Activated T-cell treated with anti-CD3 and anti-CD28 coated beads, Interleukin-2, amount 50 U/mL, for 4 hours (primary cell): ENCODE data around the gene PRDM16. TPM values are rescaled to one million over a fixed set of nuclear protein-coding genes. Genes with fewer than 3 reads are reported as not detected.

ENCODE experiments used
- ATAC-seq, 2 donors: fragments of 200-7000 bp; cut with Tn5 transposase; one replicate each; pipeline ENCODE4 v1.10.0; 2021
- DNase-seq: peaks from one replicate; pipeline ENCODE4 v3.0.0-alpha.2; 2020
- H3K27me3 Mint-ChIP-seq: one replicate; pipeline ENCODE4 v1.8.0; 2021; ENCODE audit warnings: low read depth, mixed read lengths
- H3K36me3 Mint-ChIP-seq: one replicate; pipeline ENCODE4 v1.8.0; 2022; ENCODE audit warnings: mixed read lengths; ENCODE audit not compliant: insufficient read depth
- H3K4me1 Mint-ChIP-seq: one replicate; pipeline ENCODE4 v1.8.0; 2021; ENCODE audit warnings: low read depth, mixed read lengths
- H3K4me3 Mint-ChIP-seq: one replicate; pipeline ENCODE4 v1.8.0; 2021; ENCODE audit warnings: mild to moderate bottlenecking, moderate library complexity, mixed read lengths
- H3K9me3 Mint-ChIP-seq: one replicate; pipeline ENCODE4 v1.8.0; 2021; ENCODE audit warnings: mixed read lengths
- total RNA-seq, 3 donors: library from RNA; stranded (reverse); gene quantifications; one replicate each; pipeline ENCODE4 v1.2.1, GENCODE V29; 2021

PRDM16 gene
- total RNA-seq, 3 donors from 2014 or later: 0.05 to 0.22 TPM; not detected in 1

DNA sequence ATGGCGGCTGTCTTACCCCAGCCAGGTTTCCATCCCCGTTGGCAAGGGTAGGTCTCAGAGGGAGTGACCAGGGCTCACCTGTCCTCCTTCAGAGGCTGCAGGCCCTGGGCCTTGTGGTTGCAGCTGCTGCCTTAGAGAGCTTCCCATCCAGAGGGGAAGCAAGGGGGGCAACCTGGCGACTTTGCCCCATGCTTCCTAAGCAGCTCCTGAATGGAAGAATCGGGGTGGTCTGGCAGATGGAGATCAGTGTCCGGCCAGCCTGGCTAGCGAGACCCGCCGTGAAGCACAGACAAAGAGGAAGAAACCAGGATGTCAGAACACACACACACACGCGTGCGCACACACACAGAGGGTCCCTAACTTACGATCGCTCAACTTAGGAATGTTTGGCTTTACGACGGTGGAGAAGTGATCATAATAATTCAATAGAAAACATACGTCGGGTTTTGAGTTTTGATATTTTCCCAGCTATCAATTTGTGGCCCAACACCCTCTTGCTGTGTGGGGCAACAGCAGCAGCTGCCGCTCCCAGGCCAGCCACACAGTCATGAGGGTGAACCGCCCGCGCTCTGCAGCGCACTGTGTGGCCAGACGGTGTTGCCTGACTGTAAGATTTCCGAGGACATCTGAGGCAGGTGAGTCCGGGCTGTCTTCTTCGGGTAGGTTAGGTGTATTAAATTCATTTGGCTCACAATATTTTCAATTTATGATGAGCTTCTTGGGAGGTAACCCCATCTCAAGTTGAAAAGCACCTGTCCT lies 272.4 kb downstream of the PRDM16 start:
- Mint-ChIP-seq H3K4me1 (no peaks in the 10 kb centered on the region), H3K9me3 (peaks cover 9% of the 10 kb centered on the region), H3K27me3 (peaks cover 9% of the 10 kb centered on the region), H3K36me3 (no peaks in the 10 kb centered on the region), H3K4me3 (no peak overlapping the region)
- DNase-seq (no peak), ATAC-seq (no peak)

DNA sequence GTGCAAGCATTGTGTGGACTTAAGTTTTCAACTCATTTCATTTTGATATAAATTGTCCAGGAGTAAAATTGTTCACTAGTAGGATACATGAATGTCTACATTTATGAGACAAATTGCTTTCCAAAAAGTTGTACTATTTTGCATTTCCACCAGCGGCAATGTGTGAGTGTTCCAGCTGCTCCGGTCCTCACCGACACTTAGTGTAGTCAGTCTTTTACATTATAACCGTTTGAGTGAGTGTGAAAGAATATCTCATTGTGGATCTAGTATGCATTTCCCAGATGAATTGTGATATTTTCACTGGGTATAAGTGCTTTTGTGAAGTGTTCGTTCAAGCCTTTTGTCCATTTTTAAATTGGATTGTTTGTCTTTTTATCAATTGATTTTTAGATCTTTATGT lies 274.0 kb downstream of the PRDM16 start:
- no peaks in the 10 kb centered on the region for H3K36me3 Mint-ChIP-seq
- H3K4me1 Mint-ChIP-seq: no peaks in the 10 kb centered on the region

DNA sequence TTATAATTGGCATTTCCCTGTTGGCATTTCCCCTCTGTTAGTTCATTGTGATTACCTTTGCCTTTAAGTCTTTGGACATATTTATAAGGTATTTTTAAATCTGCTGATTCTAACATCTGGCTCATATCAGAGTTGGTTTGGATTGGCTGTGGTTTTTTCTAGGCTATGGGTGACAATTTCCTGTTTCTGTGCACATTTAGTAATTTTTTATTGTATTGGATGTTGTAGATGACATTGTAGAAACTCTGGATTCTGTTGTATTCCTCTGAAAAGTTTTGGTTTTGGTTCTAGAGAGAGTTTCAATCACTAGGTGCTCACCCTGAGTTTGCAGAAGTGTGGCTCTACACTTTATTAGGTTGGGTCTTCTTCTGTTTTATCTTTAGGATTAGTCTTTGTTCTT lies 275.4 kb downstream of the PRDM16 start:
- Mint-ChIP-seq H3K9me3 (peaks cover 9% of the 10 kb centered on the region), H3K4me3 (no peak overlapping the region), H3K4me1 (no peaks in the 10 kb centered on the region), H3K27me3 (peaks cover 15% of the 10 kb centered on the region), H3K36me3 (no peaks in the 10 kb centered on the region)
- no peak for ATAC-seq
- DNase-seq: no peak

More for the DNA sequence above, 274.0 kb downstream of the PRDM16 start:
- DNase-seq (no peak), ATAC-seq (no peak)
- H3K27me3 Mint-ChIP-seq: peaks cover 15% of the 10 kb centered on the region
- H3K9me3 Mint-ChIP-seq: peaks cover 9% of the 10 kb centered on the region
- H3K4me3 Mint-ChIP-seq: no peak overlapping the region

DNA sequence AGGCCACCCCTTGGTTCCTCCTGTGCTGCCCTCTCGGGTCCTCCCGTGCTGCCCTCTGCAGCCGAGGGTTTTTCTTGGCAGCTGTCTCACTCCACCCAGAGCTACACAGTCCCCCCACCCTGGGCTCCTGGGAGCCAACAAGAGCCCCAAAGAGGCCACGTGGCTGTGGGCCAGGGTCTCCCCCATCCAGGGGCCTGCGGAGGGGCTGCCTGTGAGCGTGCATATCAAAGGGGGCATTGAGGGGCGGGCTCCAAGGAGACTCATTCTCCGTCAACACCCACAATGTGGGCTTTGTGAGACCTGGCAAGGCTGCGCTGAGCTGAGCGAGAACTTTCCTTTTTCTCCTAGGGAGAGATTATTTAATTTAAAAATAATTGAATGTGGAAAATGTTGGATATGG lies 276.8 kb downstream of the PRDM16 start:
- ATAC-seq (no peak), DNase-seq (no peak)
- Mint-ChIP-seq H3K4me1 (no peaks in the 10 kb centered on the region), H3K27me3 (peaks cover 15% of the 10 kb centered on the region), H3K36me3 (no peaks in the 10 kb centered on the region), H3K4me3 (no peak overlapping the region), H3K9me3 (peaks cover 9% of the 10 kb centered on the region)

DNA sequence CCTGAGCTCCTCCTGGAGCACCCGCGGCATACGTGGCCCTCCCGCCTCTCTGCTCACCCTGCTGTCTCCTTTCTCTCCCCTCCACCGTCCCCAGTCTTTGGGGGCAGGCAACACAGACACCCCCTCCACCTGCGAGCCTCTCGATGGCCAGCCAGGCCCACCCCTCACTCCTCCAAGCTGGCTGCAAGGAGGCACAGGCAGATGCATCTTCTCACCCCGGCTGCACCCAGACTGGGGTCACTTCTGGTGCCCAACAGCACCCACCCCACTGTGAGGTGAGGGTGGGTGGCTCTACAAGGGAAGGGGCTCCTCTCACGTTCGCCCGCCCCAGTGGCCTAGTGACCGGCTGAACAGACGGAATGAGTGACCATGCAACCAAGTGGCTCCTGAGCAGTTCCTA lies 277.5 kb downstream of the PRDM16 start:
- H3K4me3 Mint-ChIP-seq: no peak overlapping the region
- peaks cover 12% of the 10 kb centered on the region for H3K27me3 Mint-ChIP-seq
- DNase-seq (no peak), ATAC-seq (no peak)
- H3K4me1 Mint-ChIP-seq: no peaks in the 10 kb centered on the region
- no peaks in the 10 kb centered on the region for H3K36me3 Mint-ChIP-seq
- H3K9me3 Mint-ChIP-seq: peaks cover 9% of the 10 kb centered on the region

DNA sequence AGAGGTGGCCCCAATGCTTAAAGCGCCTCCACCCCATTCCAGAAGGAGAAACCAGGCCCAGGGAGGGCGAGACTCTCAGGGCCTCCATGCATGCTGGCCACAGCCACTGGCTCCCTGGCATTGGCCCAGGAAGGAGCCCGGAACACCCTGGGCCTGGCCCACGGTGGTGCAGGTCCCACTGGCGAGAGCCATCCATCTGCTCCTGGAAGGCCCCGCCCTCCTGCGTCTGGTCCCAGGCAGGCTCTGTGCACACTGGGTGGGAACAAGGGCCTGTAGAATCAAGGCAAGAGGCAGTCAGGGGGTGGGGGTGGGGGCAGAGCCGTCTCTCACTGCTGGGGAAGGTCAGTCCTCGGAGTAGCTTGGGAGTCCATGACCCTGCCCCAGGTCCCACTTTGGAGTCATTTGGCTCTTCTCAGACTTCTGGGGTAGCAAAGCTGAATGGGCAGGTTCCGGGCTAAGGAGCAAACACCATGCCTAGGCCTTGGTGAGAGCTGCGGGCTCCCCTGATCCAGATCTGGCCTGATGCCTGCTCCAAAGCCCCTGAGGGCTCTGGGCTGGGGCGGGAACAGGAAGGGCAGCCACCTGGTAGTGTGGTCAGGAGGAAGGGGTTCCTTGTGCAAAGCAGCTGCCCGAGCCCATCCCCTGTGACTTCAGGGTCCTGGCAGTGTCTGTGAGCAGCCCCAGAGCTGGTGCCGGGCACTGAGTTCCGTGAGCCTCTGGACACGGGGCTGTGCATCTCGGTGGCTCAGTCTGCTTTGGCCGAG lies 278.4 kb downstream of the PRDM16 start:
- DNase-seq (no peak), ATAC-seq (no peak)
- H3K4me3 Mint-ChIP-seq: no peak overlapping the region
- H3K36me3 Mint-ChIP-seq: no peaks in the 10 kb centered on the region
- H3K27me3 Mint-ChIP-seq: peaks cover 14% of the 10 kb centered on the region
- peaks cover 9% of the 10 kb centered on the region for H3K9me3 Mint-ChIP-seq
- no peaks in the 10 kb centered on the region for H3K4me1 Mint-ChIP-seq

DNA sequence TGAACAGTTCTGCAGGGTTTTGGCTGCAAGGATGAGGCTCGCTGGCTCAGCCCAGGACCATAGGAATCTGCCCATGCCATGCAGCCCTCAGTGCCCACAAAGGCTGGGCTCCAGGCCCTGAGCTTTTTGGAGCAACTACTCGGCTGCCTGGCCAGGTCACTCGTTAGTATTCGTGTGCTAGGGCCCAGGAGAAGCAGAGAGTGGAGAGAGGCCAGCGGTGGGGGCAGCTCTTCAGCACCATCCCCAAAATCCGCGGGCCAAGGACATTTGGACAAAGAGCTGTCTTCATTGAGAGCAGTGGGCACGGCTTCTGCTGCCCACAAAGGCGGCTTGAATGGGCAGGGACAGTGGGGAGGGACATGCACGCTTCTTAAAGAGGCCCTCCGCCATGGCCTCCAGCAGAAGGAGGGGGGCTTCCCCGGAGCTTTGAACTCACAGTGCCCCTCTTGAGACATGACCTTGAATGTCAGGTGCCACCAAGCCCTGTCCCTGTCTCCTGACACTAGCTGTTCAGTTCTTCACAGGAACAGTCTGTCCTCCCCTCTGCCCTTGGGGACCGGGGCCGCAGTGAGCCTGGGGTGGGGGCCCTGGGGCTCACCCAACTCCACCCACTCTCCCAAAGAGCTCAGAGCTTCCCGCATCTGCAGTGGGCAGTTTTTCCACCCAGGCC lies 279.3 kb downstream of the PRDM16 start:
- ATAC-seq (no peak), DNase-seq (no peak)
- H3K4me3 Mint-ChIP-seq: no peak overlapping the region
- peaks cover 9% of the 10 kb centered on the region for H3K9me3 Mint-ChIP-seq
- H3K36me3 Mint-ChIP-seq: no peaks in the 10 kb centered on the region
- H3K27me3 Mint-ChIP-seq: peaks cover 15% of the 10 kb centered on the region
- H3K4me1 Mint-ChIP-seq: no peaks in the 10 kb centered on the region

DNA sequence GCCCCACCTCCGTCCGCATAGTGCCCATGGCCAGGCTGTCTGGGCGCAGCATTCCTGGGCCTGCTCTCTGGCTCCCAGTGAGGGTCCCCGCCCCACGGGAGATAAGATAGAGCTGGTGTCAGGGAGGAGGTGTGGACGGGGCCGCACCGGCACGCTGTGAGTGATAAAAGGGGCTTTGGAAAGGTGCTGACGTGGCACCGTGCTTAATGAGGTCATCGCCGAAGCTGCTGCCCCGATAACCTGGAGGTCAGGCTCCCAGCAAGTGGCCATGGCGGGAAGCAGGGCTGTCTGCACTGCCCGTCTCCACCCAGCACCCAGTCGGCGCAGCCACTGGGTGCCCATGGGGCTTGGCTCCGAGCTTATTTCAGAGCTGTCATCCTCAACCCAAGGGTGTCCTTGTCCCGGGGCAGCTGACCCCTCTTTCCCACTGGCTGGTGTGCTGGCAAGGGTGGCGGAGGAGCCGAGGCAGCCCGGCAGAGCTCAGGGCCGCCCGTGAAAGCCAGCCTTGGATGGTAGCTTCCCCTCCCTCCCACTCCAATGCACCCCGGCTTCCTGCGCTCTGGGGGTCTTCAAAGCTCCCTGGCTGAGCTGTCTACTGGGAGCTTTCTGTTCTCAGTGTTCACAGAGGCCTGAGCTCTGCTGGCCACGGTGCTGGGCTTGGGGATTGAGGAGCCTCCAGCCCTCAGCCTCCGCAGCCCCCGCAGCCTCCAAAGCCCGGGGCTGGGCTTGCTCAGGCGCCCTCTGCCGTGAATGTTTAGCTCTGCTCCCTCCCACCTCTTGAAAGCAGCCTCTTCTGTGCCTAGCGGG lies 280.4 kb downstream of the PRDM16 start:
- Mint-ChIP-seq H3K36me3 (no peaks in the 10 kb centered on the region), H3K4me1 (no peaks in the 10 kb centered on the region), H3K27me3 (peaks cover 13% of the 10 kb centered on the region), H3K9me3 (peaks cover 3% of the 10 kb centered on the region), H3K4me3 (no peak overlapping the region)
- ATAC-seq (no peak), DNase-seq (no peak)

DNA sequence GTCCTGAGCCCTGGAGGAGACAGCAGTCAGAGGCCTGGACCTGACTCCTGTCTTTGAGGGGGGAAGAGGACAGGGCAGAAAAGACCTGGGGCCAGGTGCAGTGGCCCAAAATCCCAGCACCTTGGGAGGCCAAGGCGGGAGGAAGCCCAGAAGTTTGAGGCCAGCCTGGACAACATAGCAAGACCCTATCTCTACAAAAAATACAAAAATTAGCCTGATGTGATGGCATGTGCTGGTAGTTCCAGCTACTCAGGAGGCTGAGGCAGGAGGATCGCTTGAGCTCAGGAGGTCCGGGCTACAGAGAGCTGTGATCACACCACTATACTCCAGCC lies 280.9 kb downstream of the PRDM16 start:
- no peaks in the 10 kb centered on the region for H3K36me3 Mint-ChIP-seq
- peaks cover 11% of the 10 kb centered on the region for H3K27me3 Mint-ChIP-seq
- ATAC-seq (no peak), DNase-seq (no peak)
- H3K4me1 Mint-ChIP-seq: no peaks in the 10 kb centered on the region
- no peak overlapping the region for H3K4me3 Mint-ChIP-seq
- no peaks in the 10 kb centered on the region for H3K9me3 Mint-ChIP-seq

DNA sequence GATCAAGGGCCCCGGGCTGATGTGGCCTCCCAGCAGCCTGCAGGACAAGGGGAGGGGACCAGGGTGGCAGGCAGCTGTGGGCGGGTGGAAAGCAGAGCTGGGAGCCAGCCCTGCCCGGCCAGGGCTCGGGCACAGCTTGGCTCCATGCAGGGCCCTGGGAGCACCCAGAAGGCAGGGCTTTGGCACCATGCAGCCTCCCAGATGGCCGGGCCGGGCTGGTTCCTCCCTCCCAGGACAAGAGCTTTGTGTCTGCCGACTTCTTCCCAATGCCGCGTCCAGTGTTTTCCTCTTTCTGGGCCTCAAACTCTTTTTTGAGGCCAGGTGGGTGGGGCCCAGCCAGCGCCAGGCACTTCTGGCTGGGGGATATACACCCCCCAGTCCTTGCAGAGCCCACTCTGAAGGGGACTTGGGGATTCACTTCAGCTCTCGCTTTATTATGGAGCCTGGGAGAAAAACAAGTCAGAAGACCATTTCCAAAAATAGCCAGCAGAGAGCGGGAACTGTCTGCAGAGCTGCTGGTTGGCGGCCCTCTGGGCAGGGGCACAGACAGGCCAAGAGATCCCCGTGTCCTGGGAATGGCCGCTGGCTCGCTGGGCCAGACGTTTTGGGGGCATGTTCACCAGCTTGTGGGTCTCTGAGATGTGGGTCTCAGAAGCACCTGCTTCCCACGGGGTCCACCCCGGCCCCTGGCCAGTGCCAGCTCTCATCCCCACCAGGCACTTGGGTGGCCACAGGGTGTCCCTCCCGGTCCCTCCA lies 281.7 kb downstream of the PRDM16 start:
- Mint-ChIP-seq H3K36me3 (no peaks in the 10 kb centered on the region), H3K9me3 (no peaks in the 10 kb centered on the region), H3K4me1 (no peaks in the 10 kb centered on the region), H3K27me3 (peaks cover 11% of the 10 kb centered on the region), H3K4me3 (no peak overlapping the region)
- no peak for ATAC-seq
- DNase-seq: no peak

DNA sequence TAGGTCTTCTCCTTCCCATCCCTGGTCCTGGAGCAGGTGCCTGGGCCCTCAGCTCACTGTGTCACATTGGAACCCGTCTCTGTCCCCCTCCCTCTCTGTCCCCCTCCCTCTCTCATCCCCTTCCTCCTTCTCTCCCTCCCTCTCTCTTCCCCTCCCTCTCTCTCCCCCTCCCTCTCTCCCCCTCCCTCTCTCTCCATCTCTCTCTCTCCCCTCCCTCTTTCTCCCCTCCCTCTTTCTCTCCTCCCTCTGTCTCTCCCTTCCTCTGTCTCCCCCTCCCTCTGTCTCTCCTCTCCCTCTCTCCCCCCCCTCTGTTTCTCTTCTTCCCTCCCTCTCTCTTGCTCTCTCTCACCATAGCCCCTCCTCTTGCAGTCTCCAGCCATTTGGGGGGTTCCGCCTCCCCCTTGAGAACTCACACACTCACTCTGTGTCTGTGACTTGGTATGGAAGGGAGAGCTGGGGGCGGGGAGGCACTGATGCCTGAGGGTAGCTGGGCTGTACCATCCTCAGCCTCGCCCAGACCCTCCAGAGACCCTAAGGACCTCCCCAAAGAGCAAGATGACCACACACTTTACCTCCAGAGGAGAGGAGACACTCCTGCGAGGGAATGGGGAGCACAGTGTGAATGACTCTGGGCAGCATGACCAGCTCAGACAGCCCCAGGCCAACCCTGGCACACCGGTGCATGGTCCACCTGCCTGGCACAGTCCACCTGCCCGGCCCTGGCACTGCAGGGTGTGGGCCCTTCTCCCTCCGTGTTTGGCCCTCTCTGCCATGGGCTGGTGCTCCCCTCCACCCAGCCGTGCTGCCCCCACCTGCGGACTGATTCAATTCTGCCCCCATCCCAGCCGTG lies 282.7 kb downstream of the PRDM16 start:
- DNase-seq (no peak), ATAC-seq (no peak)
- H3K4me1 Mint-ChIP-seq: no peaks in the 10 kb centered on the region
- peaks cover 8% of the 10 kb centered on the region for H3K27me3 Mint-ChIP-seq
- no peak overlapping the region for H3K4me3 Mint-ChIP-seq
- H3K36me3 Mint-ChIP-seq: no peaks in the 10 kb centered on the region
- no peaks in the 10 kb centered on the region for H3K9me3 Mint-ChIP-seq

DNA sequence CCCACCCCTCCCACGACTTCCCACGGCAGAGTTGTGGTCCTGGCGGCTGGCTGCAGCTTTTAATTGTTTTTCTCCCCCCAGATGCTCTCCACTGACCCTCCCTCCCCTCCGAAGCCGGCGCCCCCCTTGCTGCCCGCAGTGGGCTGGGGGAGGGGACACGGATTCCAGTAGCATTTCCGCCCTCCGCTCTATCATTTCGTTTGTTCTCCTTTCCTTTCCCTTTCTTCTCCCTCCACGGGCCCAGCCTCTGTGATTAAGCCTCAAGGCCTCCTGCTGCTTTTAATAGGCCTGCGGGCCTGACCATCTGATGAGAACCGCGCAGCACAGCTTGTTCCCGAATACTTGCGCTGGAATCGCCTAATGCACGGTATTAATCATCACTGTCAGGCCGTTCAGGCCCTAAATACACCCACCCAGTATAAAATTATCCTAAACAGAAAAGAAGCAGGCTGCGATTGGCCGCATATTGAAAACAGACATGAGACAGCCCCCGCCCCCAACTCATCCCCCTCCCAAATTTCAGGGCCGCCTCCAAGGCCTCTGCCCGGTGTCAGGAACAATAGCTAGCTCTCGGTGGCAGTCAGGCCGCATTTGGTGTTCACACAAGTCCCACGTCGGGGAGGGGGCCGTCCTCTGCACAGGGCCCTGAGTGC lies 283.4 kb downstream of the PRDM16 start:
- ATAC-seq: no peak
- peaks cover 6% of the 10 kb centered on the region for H3K27me3 Mint-ChIP-seq
- no peaks in the 10 kb centered on the region for H3K9me3 Mint-ChIP-seq
- no peaks in the 10 kb centered on the region for H3K36me3 Mint-ChIP-seq
- no peak for DNase-seq
- H3K4me3 Mint-ChIP-seq: no peak overlapping the region
- no peaks in the 10 kb centered on the region for H3K4me1 Mint-ChIP-seq

DNA sequence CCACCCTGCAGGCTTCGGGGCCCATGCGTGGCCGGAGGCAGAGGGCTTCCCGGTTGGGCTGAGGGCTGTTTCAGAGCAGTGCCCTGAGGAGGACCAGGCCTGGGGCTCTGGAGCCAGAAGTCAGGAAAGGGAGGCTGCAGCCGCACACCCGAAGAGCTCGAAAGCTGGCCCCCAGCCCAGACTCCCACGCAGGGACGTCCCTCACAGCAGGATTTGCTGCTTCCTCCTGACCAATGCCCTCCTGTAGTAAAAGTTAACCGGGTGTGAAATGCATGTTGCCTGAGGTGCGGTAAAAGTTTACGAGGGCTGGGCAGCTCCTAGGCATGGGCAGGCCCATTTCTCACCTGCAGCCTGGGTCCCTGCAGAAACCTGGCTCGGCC lies 283.9 kb downstream of the PRDM16 start:
- Mint-ChIP-seq H3K36me3 (no peaks in the 10 kb centered on the region), H3K4me1 (no peaks in the 10 kb centered on the region), H3K9me3 (no peaks in the 10 kb centered on the region), H3K4me3 (no peak overlapping the region), H3K27me3 (peaks cover 4% of the 10 kb centered on the region)
- DNase-seq: no peak
- ATAC-seq: no peak
